GM10266 (cell line): Measurements from ENCODE around the gene DIO2.
A peak's percentile ranks its signal among the peaks of the same experiment; 100 is the strongest.

Source experiments
- DNase-seq: peaks from one replicate; pipeline ENCODE4 v3.0.0; 2012; ENCODE audit errors: extremely low spot score
- TF ChIP-seq, protein P1 (sequence below): IDR thresholded peaks from 2 replicates; pipeline ENCODE4 v1.5.1; 2012; ENCODE audit warnings: mild to moderate bottlenecking, low read depth; ENCODE audit not compliant: control insufficient read depth, insufficient read depth; ENCODE audit errors: missing control alignments

Gene DIO2

DNA sequence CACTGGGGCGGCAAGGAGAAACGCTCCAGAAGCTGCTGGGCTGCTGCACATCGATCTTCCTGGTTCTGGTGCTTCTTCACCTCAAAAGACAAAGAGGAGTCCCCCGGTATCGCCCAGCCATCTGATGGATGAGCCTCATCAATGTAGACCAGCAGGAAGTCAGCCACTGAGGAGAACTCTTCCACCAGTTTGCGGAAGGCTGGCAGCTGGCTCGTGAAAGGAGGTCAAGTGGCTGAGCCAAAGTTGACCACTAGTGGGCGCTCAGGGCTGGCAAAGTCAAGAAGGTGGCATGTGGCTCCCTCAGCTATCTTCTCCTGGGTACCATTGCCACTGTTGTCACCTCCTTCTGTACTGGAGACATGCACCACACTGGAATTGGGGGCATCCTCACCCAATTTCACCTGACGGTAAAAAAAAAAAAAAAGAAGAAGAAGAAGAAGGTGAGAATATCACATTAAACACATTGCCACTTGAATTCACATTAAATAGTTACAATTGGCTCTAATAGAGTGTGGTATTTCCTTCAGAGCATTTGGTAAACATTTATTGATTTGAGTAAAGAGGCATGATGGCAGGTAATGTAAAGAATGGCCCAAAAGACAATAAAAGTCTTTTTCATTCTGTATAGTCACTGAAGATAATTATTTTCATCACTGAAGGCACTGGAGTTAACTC is 8.3 kb downstream of the DIO2 start:
- TF ChIP-seq, protein P1, sequence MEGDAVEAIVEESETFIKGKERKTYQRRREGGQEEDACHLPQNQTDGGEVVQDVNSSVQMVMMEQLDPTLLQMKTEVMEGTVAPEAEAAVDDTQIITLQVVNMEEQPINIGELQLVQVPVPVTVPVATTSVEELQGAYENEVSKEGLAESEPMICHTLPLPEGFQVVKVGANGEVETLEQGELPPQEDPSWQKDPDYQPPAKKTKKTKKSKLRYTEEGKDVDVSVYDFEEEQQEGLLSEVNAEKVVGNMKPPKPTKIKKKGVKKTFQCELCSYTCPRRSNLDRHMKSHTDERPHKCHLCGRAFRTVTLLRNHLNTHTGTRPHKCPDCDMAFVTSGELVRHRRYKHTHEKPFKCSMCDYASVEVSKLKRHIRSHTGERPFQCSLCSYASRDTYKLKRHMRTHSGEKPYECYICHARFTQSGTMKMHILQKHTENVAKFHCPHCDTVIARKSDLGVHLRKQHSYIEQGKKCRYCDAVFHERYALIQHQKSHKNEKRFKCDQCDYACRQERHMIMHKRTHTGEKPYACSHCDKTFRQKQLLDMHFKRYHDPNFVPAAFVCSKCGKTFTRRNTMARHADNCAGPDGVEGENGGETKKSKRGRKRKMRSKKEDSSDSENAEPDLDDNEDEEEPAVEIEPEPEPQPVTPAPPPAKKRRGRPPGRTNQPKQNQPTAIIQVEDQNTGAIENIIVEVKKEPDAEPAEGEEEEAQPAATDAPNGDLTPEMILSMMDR: peak; percentile 55
- DNase-seq: peak; percentile 8

GRCh38 chr14:80200093-80200492 is 11.2 kb downstream of the DIO2 start:
- TF ChIP-seq, protein P1: no peak

DNA sequence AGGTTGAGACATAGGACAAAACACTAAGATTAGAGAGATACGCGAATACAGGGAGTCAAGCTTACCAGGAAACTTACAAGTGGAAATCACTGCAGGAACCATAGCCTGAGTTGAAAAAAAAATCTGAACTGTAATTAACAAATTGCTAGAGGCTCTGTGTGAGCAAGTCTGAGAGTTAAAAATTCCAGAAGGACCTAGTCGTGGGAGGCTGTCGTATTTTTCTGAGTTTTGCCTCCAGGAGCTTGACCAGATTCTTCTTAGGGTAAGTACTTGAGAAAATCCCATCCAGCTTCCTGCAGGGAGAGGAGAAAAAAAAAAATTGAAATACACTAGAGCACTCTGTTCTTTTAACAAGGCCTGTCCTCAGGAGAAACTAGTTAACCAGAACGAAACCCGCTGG is 22.7 kb downstream of the DIO2 start:
- no peak for DNase-seq
- TF ChIP-seq, protein P1: no peak

More at GRCh38 chr14:80200093-80200492, 11.2 kb downstream of the DIO2 start:
- DNase-seq: no peak

DNA sequence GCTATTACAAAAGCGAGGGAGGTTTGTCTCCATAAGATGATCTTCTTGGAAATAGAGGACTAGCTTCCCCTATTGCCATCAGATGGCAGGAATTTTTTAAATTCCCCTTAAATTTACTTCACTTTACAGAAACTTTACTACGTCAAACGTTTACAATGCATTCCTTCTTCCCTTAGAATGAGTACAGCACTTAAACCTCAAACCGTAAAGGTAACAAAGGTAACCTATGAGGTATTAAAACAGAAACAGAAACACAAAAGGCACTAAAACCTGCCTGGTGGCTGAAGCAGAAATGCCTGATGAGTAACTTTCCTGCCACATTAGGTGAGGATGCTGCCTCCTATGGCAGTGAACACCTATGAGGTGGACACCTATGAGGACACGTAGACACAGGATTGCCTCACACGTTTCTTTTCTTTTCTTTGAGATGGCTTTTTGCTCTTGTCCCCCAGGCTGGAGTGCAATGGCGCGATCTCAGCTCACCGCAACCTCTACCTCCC is 25.0 kb downstream of the DIO2 start:
- TF ChIP-seq, protein P1: no peak
- DNase-seq: no peak

DNA sequence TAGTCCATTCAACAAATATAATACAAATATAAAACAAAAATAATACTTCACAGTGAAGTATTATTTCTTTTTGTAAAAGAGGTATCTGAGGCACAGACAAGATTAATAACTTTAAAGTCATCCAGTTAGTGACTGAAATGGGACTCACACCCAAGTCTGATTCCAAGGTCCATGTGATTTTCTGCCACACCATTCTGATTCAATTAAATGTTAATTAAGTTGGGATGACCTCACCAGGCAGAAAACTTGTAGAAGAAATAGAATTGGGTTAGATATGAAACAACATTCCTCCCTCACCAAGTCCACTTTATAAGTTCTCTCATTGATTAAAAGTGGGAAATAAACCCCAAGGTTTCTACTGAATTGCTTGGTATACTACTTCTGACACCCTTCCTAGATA is 34.4 kb downstream of the DIO2 start:
- no peak for DNase-seq
- TF ChIP-seq, protein P1: no peak

- DNase-seq: no peak
- TF ChIP-seq, protein P1: no peak
These were observed 38.8 kb downstream of the DIO2 start for GRCh38 chr14:80172375-80173051.
